Measurements from ENCODE around the gene ITGA2.

DNA sequence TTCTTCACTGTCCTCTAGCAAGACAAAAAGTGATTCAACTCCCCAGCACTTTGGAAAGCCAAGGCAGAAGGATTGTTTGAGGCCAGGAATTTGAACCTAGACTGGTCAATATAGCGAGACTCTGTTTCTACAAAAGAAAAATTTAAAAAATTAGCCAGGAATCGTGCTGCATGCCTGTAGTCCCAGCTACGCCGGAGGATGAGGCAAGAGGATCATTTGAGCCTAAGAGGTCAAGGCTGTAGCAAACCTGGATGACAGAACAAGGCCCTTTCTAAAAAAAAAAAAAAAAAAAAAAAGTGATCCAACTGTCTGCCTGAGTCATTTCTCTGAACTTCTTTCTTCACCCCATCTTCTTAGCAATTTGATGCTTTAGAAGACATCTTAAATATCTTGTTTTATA, 12.4 kb downstream of the ITGA2 start:
- TF ChIP-seq, protein P1, sequence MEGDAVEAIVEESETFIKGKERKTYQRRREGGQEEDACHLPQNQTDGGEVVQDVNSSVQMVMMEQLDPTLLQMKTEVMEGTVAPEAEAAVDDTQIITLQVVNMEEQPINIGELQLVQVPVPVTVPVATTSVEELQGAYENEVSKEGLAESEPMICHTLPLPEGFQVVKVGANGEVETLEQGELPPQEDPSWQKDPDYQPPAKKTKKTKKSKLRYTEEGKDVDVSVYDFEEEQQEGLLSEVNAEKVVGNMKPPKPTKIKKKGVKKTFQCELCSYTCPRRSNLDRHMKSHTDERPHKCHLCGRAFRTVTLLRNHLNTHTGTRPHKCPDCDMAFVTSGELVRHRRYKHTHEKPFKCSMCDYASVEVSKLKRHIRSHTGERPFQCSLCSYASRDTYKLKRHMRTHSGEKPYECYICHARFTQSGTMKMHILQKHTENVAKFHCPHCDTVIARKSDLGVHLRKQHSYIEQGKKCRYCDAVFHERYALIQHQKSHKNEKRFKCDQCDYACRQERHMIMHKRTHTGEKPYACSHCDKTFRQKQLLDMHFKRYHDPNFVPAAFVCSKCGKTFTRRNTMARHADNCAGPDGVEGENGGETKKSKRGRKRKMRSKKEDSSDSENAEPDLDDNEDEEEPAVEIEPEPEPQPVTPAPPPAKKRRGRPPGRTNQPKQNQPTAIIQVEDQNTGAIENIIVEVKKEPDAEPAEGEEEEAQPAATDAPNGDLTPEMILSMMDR (IDR thresholded peaks at IDR 0.05), result no peak
- no peak for TF ChIP-seq EZH2 (IDR thresholded peaks at IDR 0.05; ENCODE audit: borderline replicate concordance, insufficient read depth, low read depth, low read length, poor library complexity, severe bottlenecking)

Measured in B cell (primary cell).